ENCODE results near the gene ALDH1A1.
"Not testable (repeated sequence)": the region's sequence is repeated elsewhere in the genome, so short reads cannot be mapped to it uniquely, and the experiment has no call there.

ALDH1A1 gene

GRCh38 chr9:72939581-72939980 lies 13.3 kb downstream of the ALDH1A1 start:
- DNase-seq, result not testable (repeated sequence)

- DNase-seq, result no peak
These were observed 15.3 kb downstream of the ALDH1A1 start for GRCh38 chr9:72937545-72937944.

DNA sequence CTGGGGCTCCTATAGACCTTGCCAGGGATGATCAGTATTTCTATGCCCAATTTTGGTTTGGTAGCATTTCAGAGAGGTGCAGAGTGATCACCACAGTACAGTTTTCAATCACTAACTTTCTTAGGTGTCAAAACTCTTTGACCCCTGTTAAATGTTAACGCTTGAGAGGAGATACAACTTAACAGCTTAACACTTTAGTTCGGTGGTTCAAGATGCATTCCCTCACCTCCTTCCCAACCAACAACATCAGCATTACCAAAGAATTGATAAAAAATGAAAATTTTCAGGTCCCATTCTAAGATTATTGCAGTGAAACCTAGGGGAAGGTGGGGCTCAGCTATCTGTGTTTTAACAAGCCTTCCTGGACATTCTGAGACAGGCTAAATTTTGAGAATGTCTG lies 16.2 kb downstream of the ALDH1A1 start:
- no peak for DNase-seq

DNA sequence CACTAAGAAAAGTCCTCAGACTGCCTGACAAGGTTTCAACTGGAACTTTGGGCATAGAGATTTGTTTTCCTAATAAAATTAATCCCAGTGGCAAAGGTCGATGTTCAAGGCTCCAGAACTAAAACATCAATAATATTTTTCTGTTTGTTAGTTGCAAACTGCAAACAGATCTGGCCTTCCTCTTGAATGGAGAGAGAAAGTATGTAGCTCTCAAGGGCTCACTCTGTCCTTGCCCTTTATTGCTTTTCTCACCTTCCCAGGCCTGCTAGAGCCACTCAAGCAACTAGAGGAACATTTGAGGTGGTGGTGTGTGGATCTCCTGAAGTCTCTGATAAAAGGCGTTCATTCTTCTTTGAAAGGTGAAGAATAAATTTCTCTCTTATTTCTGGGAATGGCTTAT lies 16.6 kb downstream of the ALDH1A1 start:
- no peak for DNase-seq

DNA sequence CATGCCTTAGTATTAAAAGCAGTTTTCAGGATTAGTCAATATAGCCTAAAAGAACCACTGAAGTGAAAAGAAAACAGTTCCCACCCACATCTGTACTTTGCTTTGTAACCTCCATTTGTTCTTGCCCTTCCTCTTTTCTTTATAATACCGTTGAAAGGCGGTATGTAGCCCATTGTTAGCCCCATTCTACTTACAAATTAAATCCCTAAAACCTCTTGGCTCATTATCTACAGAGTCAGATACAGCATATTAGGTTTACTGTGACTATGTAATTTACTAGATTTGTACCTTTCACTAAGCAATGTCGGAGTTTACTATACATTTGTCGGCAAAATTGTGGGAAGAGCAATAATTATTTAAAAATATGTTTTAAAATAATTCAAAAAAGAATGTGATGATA lies 17.3 kb downstream of the ALDH1A1 start:
- DNase-seq, result no peak

GRCh38 chr9:72933730-72934665 lies 18.9 kb downstream of the ALDH1A1 start:
- DNase-seq, result no peak

DNA sequence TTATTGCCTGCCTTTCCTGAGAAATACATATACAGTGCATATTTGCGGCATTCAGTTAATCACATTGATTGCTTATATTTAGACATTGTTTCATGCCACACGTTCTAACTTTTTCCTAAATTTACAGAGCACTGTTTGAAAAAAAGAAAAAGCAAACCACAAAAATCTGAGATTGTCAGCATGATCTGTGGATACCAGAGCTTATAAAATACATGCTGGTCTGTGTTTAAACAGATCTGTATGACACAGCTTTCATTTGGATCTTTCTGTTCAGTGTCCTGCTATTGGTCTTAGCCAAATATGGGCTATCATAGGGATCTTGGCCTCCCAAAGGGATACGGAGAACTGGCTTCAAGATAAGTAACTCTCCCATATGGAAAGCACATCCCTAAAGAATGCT lies 20.2 kb downstream of the ALDH1A1 start:
- no peak for DNase-seq

DNA sequence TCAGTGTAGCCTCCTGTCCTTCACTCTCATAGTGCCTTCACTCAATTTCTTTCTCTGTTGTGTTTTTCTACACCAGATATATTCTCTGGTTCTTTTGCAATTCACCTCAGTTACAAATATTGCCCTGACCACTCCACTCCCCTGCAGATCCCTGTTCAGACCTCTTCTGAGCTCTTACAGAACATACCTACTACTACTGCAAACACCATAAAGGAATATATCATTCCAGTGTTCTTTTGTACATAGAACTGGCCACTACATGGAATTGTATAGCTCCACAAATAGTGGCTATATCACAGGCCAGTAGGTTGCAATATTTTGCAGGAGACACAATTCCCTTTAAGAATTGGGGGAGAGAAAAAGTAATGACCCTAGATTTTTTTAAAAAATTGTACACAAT lies 21.0 kb downstream of the ALDH1A1 start:
- DNase-seq, result no peak

- no peak for DNase-seq
These were observed 21.4 kb downstream of the ALDH1A1 start for GRCh38 chr9:72931437-72931836.

DNA sequence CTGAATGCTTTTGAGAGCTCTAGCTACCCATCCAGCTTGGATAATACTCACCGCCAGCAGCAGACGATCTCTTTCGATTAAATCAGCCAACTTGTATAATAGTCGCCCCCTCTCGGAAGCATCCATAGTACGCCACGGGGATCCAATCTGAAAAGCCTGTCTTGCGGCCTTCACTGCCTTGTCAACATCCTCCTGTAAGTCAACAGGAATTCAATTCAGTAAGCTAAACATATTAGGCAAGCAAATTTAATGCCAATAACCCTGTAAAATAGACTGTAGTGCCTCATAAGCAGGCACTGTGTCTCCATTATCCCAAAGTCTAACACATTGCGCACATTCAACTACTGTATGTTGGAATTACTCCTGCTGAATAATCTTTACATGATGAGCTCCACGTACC lies 22.0 kb downstream of the ALDH1A1 start:
- DNase-seq, result no peak

DNA sequence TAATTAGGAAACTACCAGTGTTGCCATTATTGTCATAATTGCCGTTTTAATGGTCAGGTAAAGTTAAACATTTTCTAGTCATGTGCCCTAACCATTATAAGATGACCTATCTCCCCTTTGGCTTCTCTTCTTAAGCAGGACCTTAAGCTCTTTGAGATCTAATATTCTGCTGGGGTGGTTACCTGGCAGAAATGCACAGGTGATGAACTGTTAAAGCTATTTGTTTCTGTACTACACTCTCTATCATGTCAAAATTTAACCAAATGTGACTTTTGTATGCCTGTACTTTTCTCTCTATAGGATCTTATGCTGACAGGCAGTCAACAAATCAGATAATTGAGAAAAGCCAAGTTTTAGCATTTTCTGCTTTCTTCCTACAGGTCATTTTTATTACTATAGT lies 23.3 kb downstream of the ALDH1A1 start:
- DNase-seq, result no peak

DNA sequence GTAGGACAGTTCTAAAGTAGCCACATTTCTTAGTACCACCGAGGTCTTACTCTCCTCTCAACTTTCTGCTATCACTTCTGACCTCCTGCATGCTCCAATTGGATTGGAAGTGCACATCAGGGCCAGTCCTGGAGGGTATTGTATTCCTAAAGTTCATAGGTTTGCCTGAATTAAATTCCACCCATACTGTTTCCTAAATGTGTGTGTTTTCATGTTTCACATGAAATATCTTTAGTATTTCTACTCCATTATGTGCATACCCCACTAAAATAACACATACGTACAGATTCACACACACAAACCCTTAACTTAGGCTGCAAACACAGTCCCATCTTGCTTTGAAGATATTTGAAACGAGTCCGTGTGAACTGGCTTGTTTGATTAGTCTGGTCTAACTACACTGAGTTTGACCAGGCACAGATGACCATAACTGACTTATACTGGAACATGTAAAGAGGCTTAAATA lies 24.8 kb downstream of the ALDH1A1 start:
- DNase-seq, result no peak

GRCh38 chr9:72926506-72926905 lies 26.3 kb downstream of the ALDH1A1 start:
- no peak for DNase-seq

GRCh38 chr9:72925891-72926290 lies 27.0 kb downstream of the ALDH1A1 start:
- no peak for DNase-seq

DNA sequence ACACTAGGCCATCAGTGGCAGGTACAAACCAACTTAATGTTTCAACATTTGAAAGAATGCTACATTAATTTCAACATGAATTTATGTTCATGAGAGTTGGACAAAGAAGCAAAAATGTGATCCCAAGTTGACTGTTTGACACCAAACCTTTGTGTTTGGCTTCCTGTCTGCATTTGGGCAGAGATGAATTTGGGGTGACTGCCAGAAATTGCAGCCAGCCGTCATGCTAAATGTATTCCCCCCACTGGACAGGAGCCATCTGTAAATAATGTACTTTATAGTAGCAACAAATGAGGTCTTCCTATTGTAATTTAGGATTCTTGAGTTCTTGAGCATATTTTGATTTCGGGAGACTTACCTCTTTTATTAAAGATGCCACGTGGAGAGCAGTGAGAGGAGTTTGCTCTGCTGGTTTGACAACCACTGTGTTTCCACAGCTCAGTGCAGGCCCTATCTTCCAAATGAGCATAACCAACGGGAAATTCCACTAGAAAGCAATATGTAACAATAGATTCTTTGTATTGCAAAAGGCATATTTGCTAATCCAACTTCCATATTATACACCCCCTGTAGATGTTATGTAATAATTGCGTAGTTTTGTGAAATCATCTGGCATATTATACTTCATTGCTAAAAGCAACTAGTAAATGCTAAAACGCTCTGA lies 27.6 kb downstream of the ALDH1A1 start:
- no peak for DNase-seq

DNA sequence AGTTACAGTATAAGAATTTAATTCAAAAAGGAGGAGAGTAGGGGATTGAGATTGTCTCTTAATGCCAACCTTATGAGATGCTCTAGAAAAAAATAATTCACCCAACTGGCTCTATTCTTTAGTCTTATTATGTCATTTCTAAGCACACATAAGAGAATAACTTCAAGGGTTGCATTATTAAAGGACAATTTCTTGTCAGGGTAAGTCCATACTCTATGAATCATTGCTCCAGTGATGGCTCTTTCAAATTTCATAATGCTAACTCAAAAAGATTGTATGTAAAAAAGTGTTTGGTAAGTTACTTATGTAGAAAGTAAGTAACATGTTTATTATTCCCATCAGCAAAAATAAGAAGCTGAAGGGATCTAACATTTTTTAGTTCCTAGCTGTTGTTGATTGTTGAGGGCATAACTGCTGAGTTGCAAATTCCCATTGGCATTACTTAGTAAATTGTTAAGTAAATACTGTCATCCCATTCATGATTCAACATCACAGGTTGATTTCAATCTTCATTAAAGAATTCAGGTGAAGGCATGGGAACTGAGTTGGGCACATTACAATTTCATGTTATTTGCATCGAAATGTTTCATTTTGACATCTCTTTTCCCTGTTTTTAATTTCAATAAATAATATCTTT lies 28.6 kb downstream of the ALDH1A1 start:
- DNase-seq, result no peak

DNA sequence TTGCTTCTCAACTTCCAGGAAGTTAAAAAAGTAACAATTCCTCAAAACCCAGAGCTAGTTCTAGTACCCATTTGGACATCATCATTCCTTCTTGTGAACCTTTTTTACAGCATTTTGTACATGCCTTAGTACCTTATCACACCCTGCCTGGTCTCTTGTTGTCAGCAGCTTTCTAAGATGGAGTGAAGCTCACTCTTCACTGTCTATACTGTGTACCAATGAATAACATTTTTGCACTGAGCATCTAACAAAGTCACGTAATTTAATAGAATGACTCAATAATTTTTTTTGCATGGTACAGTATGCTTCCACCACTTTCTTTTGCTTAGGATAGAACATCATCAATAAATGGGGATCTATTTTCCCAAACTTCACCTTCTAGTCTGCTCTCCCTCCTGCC lies 29.8 kb downstream of the ALDH1A1 start:
- no peak for DNase-seq

GRCh38 chr9:72921888-72922654 lies 30.8 kb downstream of the ALDH1A1 start:
- DNase-seq, result no peak

DNA sequence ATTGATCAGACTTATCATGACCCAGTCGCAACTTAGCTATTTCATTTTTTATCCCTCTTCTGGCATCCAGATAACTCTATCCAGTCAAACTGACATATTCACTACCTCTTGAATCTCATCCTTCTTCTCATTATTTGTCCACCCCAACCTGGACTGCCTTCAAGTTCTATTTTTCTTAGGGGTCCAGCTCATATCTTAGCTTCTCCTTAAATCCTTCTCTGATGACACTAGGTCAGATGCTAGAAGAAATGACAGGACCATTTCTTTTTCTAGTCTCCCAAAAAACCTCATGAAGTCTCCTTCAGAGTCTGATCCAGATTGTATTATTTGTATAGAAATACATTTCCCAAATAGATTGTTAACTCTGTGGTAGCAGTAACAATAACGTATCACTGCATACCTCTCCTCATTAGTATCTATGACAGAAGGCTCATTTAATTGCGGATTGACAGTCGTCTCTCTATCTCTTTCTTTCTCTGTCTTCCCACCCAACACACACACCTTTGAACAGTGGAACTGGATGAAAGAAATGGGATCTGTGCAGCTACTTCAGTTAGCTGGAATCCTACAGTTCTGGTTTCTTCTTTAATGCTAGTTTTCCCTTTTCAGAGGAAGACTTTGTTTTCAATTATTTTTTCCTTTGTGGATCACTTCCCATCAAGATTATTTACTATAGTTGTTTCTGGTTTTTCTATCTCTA lies 33.5 kb downstream of the ALDH1A1 start:
- DNase-seq, result no peak

- DNase-seq, result no peak
These were observed 34.9 kb downstream of the ALDH1A1 start for GRCh38 chr9:72917892-72918509.

DNA sequence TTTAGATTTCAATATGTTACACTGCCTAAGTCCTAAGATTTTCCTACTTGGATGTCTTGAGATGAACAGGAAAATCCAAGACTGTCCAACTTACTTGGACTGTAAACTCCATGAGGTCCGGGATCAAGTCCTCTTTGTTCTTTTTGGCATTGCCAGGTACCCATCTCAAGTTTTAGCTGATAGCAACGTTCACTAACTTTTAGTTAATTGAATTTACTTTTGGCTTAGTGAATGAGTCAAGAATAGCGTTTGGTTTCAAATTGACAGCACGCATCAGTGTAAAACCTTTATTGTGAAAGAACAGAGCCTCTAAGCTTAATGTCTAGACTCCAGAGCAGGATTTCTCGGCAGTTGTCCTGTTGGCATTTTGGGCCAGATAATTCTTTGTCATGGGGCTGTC lies 37.2 kb downstream of the ALDH1A1 start:
- no peak for DNase-seq

- no peak for DNase-seq
These were observed 38.1 kb downstream of the ALDH1A1 start for GRCh38 chr9:72914750-72915149.
